Astrocyte (in vitro differentiated cells and primary cell): ENCODE measurements around the gene ONECUT3. TPM values are rescaled to one million over a fixed set of nuclear protein-coding genes. Genes with fewer than 3 reads are reported as not detected.

Experiments
- DNase-seq: peaks from one replicate; pipeline ENCODE4 v3.0.0-alpha.2; 2010; ENCODE audit warnings: low read depth
- FAIRE-seq: peaks from 2 replicates; lab custom pipeline; 2011; peaks lifted over from hg19 to GRCh38; lab: Jason Lieb, UNC
- H2AFZ ChIP-seq: 2 replicates; pipeline ENCODE4 v1.6.0; 2012; ENCODE audit warnings: low read depth, low read length, inconsistent platforms
- H3K27ac ChIP-seq: 2 replicates; pipeline ENCODE4 v1.5.1; 2011; ENCODE audit warnings: low read depth, low read length, inconsistent platforms
- H3K27me3 ChIP-seq: 2 replicates; pipeline ENCODE4 v1.6.0; 2011; ENCODE audit warnings: low read length, inconsistent platforms; ENCODE audit not compliant: insufficient read depth
- H3K36me3 ChIP-seq: 2 replicates; pipeline ENCODE4 v1.5.1; 2011; ENCODE audit warnings: low read length, inconsistent platforms; ENCODE audit not compliant: insufficient read depth
- H3K4me1 ChIP-seq: 2 replicates; pipeline ENCODE4 v1.5.1; 2011; ENCODE audit warnings: low read length, inconsistent platforms; ENCODE audit not compliant: insufficient read depth
- H3K4me2 ChIP-seq: 2 replicates; pipeline ENCODE4 v1.6.0; 2012; ENCODE audit warnings: low read length, inconsistent platforms
- H3K4me3 ChIP-seq: 2 replicates; pipeline ENCODE4 v1.5.1; 2011; ENCODE audit warnings: low read depth, mild to moderate bottlenecking, low read length, inconsistent platforms; ENCODE audit not compliant: insufficient read depth
- H3K79me2 ChIP-seq: 2 replicates; pipeline ENCODE4 v1.6.0; 2012; ENCODE audit warnings: mild to moderate bottlenecking, low read length, inconsistent platforms; ENCODE audit not compliant: insufficient read depth
- H3K9ac ChIP-seq: 2 replicates; pipeline ENCODE4 v1.6.0; 2012; ENCODE audit warnings: mild to moderate bottlenecking, low read length, inconsistent platforms
- H3K9me3 ChIP-seq: 2 replicates; pipeline ENCODE4 v1.5.1; 2012; ENCODE audit warnings: low read depth, mild to moderate bottlenecking, low read length, inconsistent platforms; ENCODE audit not compliant: insufficient read depth
- H4K20me1 ChIP-seq: 2 replicates; pipeline ENCODE4 v1.6.0; 2012; ENCODE audit warnings: low read length, inconsistent platforms; ENCODE audit not compliant: insufficient read depth
- H3K27ac Mint-ChIP-seq: one replicate; pipeline ENCODE4 v1.8.0; 2021; ENCODE audit warnings: mild to moderate bottlenecking, mixed read lengths; ENCODE audit not compliant: unreplicated experiment
- H3K27me3 Mint-ChIP-seq: one replicate; pipeline ENCODE4 v1.8.0; 2021; ENCODE audit warnings: low read depth, mixed read lengths; ENCODE audit not compliant: unreplicated experiment
- H3K36me3 Mint-ChIP-seq: one replicate; pipeline ENCODE4 v1.8.0; 2021; ENCODE audit warnings: low read depth, mixed read lengths; ENCODE audit not compliant: unreplicated experiment
- H3K4me1 Mint-ChIP-seq: one replicate; pipeline ENCODE4 v1.8.0; 2021; ENCODE audit warnings: low read depth, mixed read lengths; ENCODE audit not compliant: unreplicated experiment
- H3K4me3 Mint-ChIP-seq: one replicate; pipeline ENCODE4 v1.8.0; 2021; ENCODE audit warnings: mild to moderate bottlenecking, moderate library complexity, mixed read lengths; ENCODE audit not compliant: unreplicated experiment
- H3K9me3 Mint-ChIP-seq: one replicate; pipeline ENCODE4 v1.8.0; 2021; ENCODE audit warnings: mild to moderate bottlenecking, mixed read lengths; ENCODE audit not compliant: unreplicated experiment
- EZH2 ChIP-seq: IDR thresholded peaks from 2 replicates; pipeline ENCODE4 v1.6.1; 2012; ENCODE audit warnings: mild to moderate bottlenecking, low read length, inconsistent platforms; ENCODE audit not compliant: insufficient read depth
- total RNA-seq: library from RNA; stranded (reverse); gene quantifications from 2 replicates; pipeline ENCODE4 v1.2.1, GENCODE V29; 2021
- TF ChIP-seq, protein P1 (sequence below): IDR thresholded peaks from 2 replicates; pipeline ENCODE4 v1.5.1; 2011; ENCODE audit warnings: low read depth, mild to moderate bottlenecking, inconsistent platforms, low read length, moderate library complexity; ENCODE audit not compliant: insufficient read depth

The ONECUT3 gene
- total RNA-seq, 1 donor from 2014 or later: not detected

- no peak overlapping the region for H3K27ac Mint-ChIP-seq
- H3K79me2 ChIP-seq: no peaks in the 10 kb centered on the region
- H3K4me2 ChIP-seq: no peak overlapping the region
- no peak overlapping the region for H2AFZ ChIP-seq
- no peak for FAIRE-seq
- H3K27ac ChIP-seq: no peak overlapping the region
- no peaks in the 10 kb centered on the region for H3K36me3 ChIP-seq
- no peak overlapping the region for H3K9ac ChIP-seq
- peaks cover 6% of the 10 kb centered on the region for H3K9me3 Mint-ChIP-seq
- peaks cover 71% of the 10 kb centered on the region for H3K27me3 ChIP-seq
- H3K4me1 ChIP-seq: no peaks in the 10 kb centered on the region
- TF ChIP-seq EZH2: no peak
- TF ChIP-seq, protein P1, sequence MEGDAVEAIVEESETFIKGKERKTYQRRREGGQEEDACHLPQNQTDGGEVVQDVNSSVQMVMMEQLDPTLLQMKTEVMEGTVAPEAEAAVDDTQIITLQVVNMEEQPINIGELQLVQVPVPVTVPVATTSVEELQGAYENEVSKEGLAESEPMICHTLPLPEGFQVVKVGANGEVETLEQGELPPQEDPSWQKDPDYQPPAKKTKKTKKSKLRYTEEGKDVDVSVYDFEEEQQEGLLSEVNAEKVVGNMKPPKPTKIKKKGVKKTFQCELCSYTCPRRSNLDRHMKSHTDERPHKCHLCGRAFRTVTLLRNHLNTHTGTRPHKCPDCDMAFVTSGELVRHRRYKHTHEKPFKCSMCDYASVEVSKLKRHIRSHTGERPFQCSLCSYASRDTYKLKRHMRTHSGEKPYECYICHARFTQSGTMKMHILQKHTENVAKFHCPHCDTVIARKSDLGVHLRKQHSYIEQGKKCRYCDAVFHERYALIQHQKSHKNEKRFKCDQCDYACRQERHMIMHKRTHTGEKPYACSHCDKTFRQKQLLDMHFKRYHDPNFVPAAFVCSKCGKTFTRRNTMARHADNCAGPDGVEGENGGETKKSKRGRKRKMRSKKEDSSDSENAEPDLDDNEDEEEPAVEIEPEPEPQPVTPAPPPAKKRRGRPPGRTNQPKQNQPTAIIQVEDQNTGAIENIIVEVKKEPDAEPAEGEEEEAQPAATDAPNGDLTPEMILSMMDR: no peak
- DNase-seq: no peak
- no peaks in the 10 kb centered on the region for H3K4me1 Mint-ChIP-seq
- peaks cover 3% of the 10 kb centered on the region for H4K20me1 ChIP-seq
- no peaks in the 10 kb centered on the region for H3K9me3 ChIP-seq
- H3K27me3 Mint-ChIP-seq: peaks cover 54% of the 10 kb centered on the region
- H3K4me3 Mint-ChIP-seq: no peak overlapping the region
- no peaks in the 10 kb centered on the region for H3K36me3 Mint-ChIP-seq
- H3K4me3 ChIP-seq: no peak overlapping the region
Measured at GRCh38 chr19:1754018-1754635, 821 bp downstream of the ONECUT3 start.

DNA sequence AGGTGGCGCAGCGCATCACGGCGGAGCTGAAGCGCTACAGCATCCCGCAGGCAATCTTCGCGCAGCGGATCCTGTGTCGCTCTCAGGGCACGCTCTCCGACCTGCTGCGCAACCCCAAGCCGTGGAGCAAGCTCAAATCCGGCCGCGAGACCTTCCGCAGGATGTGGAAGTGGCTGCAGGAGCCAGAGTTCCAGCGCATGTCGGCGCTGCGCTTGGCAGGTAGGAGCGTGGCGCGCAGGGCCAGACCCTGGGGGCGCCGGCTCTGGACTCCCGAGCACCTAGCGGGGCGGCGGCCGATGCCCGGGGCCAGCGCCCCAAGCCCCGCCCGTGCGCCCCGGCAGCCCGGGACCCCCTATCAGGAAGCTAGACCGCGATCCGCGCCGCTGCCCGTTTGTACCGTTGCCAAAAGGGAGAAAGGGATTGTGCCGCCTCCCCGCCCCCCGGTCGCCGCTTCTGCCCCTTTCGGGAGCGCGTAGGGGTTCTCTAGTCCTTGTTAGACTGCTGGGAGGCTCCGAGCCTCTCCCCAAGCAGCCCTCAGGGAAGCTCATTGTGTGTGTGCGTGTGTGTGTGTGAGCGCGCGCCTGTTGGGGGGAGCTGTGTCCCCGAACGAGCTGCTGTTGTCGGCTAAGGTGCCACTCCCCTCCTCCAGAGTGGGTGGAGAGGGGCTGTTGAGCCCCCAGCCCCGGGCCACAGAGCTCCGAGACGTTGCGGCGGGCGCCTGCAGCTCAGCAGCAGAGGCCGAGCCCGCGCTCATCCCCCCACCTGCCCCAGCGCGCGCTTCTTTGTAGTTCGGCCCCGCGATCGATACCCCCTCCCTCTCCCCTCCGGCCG is 1.5 kb downstream of the ONECUT3 start:
- TF ChIP-seq, protein P1: no peak
- TF ChIP-seq EZH2: peak; percentile 79
- no peaks in the 10 kb centered on the region for H3K36me3 Mint-ChIP-seq
- no peak for DNase-seq
- peaks cover 6% of the 10 kb centered on the region for H3K9me3 Mint-ChIP-seq
- peaks cover 3% of the 10 kb centered on the region for H4K20me1 ChIP-seq
- no peak overlapping the region for H3K27ac ChIP-seq
- H3K4me2 ChIP-seq: no peak overlapping the region
- FAIRE-seq: no peak
- no peak overlapping the region for H3K4me3 ChIP-seq
- no peak overlapping the region for H3K27ac Mint-ChIP-seq
- H3K4me1 Mint-ChIP-seq: no peaks in the 10 kb centered on the region
- H3K79me2 ChIP-seq: no peaks in the 10 kb centered on the region
- H3K36me3 ChIP-seq: no peaks in the 10 kb centered on the region
- peaks cover 55% of the 10 kb centered on the region for H3K27me3 Mint-ChIP-seq
- H3K27me3 ChIP-seq: peaks cover 76% of the 10 kb centered on the region
- no peak overlapping the region for H2AFZ ChIP-seq
- no peaks in the 10 kb centered on the region for H3K9me3 ChIP-seq
- no peaks in the 10 kb centered on the region for H3K4me1 ChIP-seq
- H3K4me3 Mint-ChIP-seq: no peak overlapping the region
- H3K9ac ChIP-seq: no peak overlapping the region
